Measurements from ENCODE around the gene ZNF439. TPM values are rescaled to one million over a fixed set of nuclear protein-coding genes. Genes with fewer than 3 reads are reported as not detected.

ZNF439 gene
- total and polyA plus RNA-seq, 10 of the 15 experiments (the other 5 are each of a cell fraction or from before 2014, with no cell fraction given) = 0.43 to 2.5 (median 1.2) TPM

Other genes starting within 250 kb of the ZNF439 start
Only the 7 nearest of the 10 such genes appear.
- gene ZNF823, start 109.8 kb upstream of the ZNF439 start, total RNA-seq (2014; rRNA removed) = 3.8 and 4.5 TPM in 2 replicates
- 4.9 and 5.4 TPM in 2 replicates for gene ZNF823, start 109.8 kb upstream of the ZNF439 start, total RNA-seq (2014; rRNA removed; fragmentation: Illumina TruSeq; extraction: Trizol)
- gene ZNF823, start 109.8 kb upstream of the ZNF439 start, total RNA-seq (2021) = 3.4 and 3.7 TPM in 2 replicates
- gene ZNF823, start 109.8 kb upstream of the ZNF439 start, polyA plus RNA-seq (2011; rRNA removed) = 8.0 and 11.9 TPM in 2 replicates
- gene ZNF823, start 109.8 kb upstream of the ZNF439 start, polyA plus RNA-seq (2014; fragmentation: Illumina TruSeq; extraction: Trizol) = 4.9 and 5.4 TPM in 2 replicates
- 1 to 10 TPM; 3.3 TPM for gene ZNF823, start 109.8 kb upstream of the ZNF439 start, polyA plus RNA-seq (2014; fragmentation: Nextera tagmentation; extraction: Ambion mirVana)
- 2.5 and 3.7 TPM in 2 replicates for gene ZNF823, start 109.8 kb upstream of the ZNF439 start, polyA plus RNA-seq (2014; rRNA removed)
- gene ZNF823, start 109.8 kb upstream of the ZNF439 start, polyA plus RNA-seq (2016; fragmentation: Nextera tagmentation; extraction: Ambion mirVana) = 1 to 10 TPM; 4.5 to 5.0 TPM
- gene ZNF441, start 81.7 kb upstream of the ZNF439 start, total RNA-seq (2014; rRNA removed) = 4.1 and 4.5 TPM in 2 replicates
- 6.1 and 7.7 TPM in 2 replicates for gene ZNF441, start 81.7 kb upstream of the ZNF439 start, total RNA-seq (2014; rRNA removed; fragmentation: Illumina TruSeq; extraction: Trizol)
- 3.0 and 4.1 TPM in 2 replicates for gene ZNF441, start 81.7 kb upstream of the ZNF439 start, total RNA-seq (2021)
- 9.4 and 15.1 TPM in 2 replicates for gene ZNF441, start 81.7 kb upstream of the ZNF439 start, polyA plus RNA-seq (2011; rRNA removed)
- 4.2 and 5.0 TPM in 2 replicates for gene ZNF441, start 81.7 kb upstream of the ZNF439 start, polyA plus RNA-seq (2014; fragmentation: Illumina TruSeq; extraction: Trizol)
- 1 to 10 TPM; 1.0 to 1.3 TPM for gene ZNF441, start 81.7 kb upstream of the ZNF439 start, polyA plus RNA-seq (2014; fragmentation: Nextera tagmentation; extraction: Ambion mirVana)
- gene ZNF441, start 81.7 kb upstream of the ZNF439 start, polyA plus RNA-seq (2014; rRNA removed) = 2.6 and 4.0 TPM in 2 replicates
- gene ZNF441, start 81.7 kb upstream of the ZNF439 start, polyA plus RNA-seq (2016; fragmentation: Nextera tagmentation; extraction: Ambion mirVana) = 1 to 10 TPM; 4.5 to 5.5 TPM
- gene ZNF491, start 50.2 kb upstream of the ZNF439 start, total RNA-seq (2014; rRNA removed) = 0.56 and 1.0 TPM in 2 replicates
- 0.58 and 0.69 TPM in 2 replicates for gene ZNF491, start 50.2 kb upstream of the ZNF439 start, total RNA-seq (2014; rRNA removed; fragmentation: Illumina TruSeq; extraction: Trizol)
- gene ZNF491, start 50.2 kb upstream of the ZNF439 start, total RNA-seq (2021) = 0.26 and 0.51 TPM in 2 replicates
- gene ZNF491, start 50.2 kb upstream of the ZNF439 start, polyA plus RNA-seq (2011; rRNA removed) = 0.19 and 0.22 TPM in 2 replicates
- 0.72 and 1.2 TPM in 2 replicates for gene ZNF491, start 50.2 kb upstream of the ZNF439 start, polyA plus RNA-seq (2014; fragmentation: Illumina TruSeq; extraction: Trizol)
- gene ZNF491, start 50.2 kb upstream of the ZNF439 start, polyA plus RNA-seq (2014; fragmentation: Nextera tagmentation; extraction: Ambion mirVana) = under 1 TPM; 0.18 to 0.49 TPM
- gene ZNF491, start 50.2 kb upstream of the ZNF439 start, polyA plus RNA-seq (2014; rRNA removed) = 0.28 and 1.4 TPM in 2 replicates
- gene ZNF491, start 50.2 kb upstream of the ZNF439 start, polyA plus RNA-seq (2016; fragmentation: Nextera tagmentation; extraction: Ambion mirVana) = under 1 TPM; 0.21 to 0.23 TPM
- gene ZNF440, start 34.5 kb upstream of the ZNF439 start, total RNA-seq (2014; rRNA removed) = 4.9 and 6.3 TPM in 2 replicates
- gene ZNF440, start 34.5 kb upstream of the ZNF439 start, total RNA-seq (2014; rRNA removed; fragmentation: Illumina TruSeq; extraction: Trizol) = 8.2 and 8.9 TPM in 2 replicates
- 3.6 and 7.0 TPM in 2 replicates for gene ZNF440, start 34.5 kb upstream of the ZNF439 start, total RNA-seq (2021)
- 3.6 and 5.4 TPM in 2 replicates for gene ZNF440, start 34.5 kb upstream of the ZNF439 start, polyA plus RNA-seq (2011; rRNA removed)
- gene ZNF440, start 34.5 kb upstream of the ZNF439 start, polyA plus RNA-seq (2014; fragmentation: Illumina TruSeq; extraction: Trizol) = 4.0 and 5.3 TPM in 2 replicates
- gene ZNF440, start 34.5 kb upstream of the ZNF439 start, polyA plus RNA-seq (2014; fragmentation: Nextera tagmentation; extraction: Ambion mirVana) = 1 to 10 TPM; 1.3 to 2.1 TPM
- 4.8 and 5.6 TPM in 2 replicates for gene ZNF440, start 34.5 kb upstream of the ZNF439 start, polyA plus RNA-seq (2014; rRNA removed)
- gene ZNF440, start 34.5 kb upstream of the ZNF439 start, polyA plus RNA-seq (2016; fragmentation: Nextera tagmentation; extraction: Ambion mirVana) = 1 to 10 TPM; 1.8 to 2.8 TPM
- gene ZNF69, start 39.1 kb downstream of the ZNF439 start, total RNA-seq (2014; rRNA removed) = 0.51 and 0.65 TPM in 2 replicates
- 0.63 and 0.78 TPM in 2 replicates for gene ZNF69, start 39.1 kb downstream of the ZNF439 start, total RNA-seq (2014; rRNA removed; fragmentation: Illumina TruSeq; extraction: Trizol)
- gene ZNF69, start 39.1 kb downstream of the ZNF439 start, total RNA-seq (2021) = 0.37 and 0.38 TPM in 2 replicates
- 0.12 and 0.15 TPM in 2 replicates for gene ZNF69, start 39.1 kb downstream of the ZNF439 start, polyA plus RNA-seq (2011; rRNA removed)
- gene ZNF69, start 39.1 kb downstream of the ZNF439 start, polyA plus RNA-seq (2014; fragmentation: Illumina TruSeq; extraction: Trizol) = 0.28 and 0.44 TPM in 2 replicates
- under 1 TPM; 0.33 to 0.48 TPM for gene ZNF69, start 39.1 kb downstream of the ZNF439 start, polyA plus RNA-seq (2014; fragmentation: Nextera tagmentation; extraction: Ambion mirVana)
- gene ZNF69, start 39.1 kb downstream of the ZNF439 start, polyA plus RNA-seq (2014; rRNA removed) = 0.25 and 0.58 TPM in 2 replicates
- gene ZNF69, start 39.1 kb downstream of the ZNF439 start, polyA plus RNA-seq (2016; fragmentation: Nextera tagmentation; extraction: Ambion mirVana) = under 1 TPM; 0.50 to 0.63 TPM
- gene ZNF700, start 76.4 kb downstream of the ZNF439 start, total RNA-seq (2014; rRNA removed) = 10.5 and 12.4 TPM in 2 replicates
- gene ZNF700, start 76.4 kb downstream of the ZNF439 start, total RNA-seq (2014; rRNA removed; fragmentation: Illumina TruSeq; extraction: Trizol) = 15.1 and 16.2 TPM in 2 replicates
- 11.2 and 11.8 TPM in 2 replicates for gene ZNF700, start 76.4 kb downstream of the ZNF439 start, total RNA-seq (2021)
- 16.0 and 24.7 TPM in 2 replicates for gene ZNF700, start 76.4 kb downstream of the ZNF439 start, polyA plus RNA-seq (2011; rRNA removed)
- gene ZNF700, start 76.4 kb downstream of the ZNF439 start, polyA plus RNA-seq (2014; fragmentation: Illumina TruSeq; extraction: Trizol) = 13.6 and 16.3 TPM in 2 replicates
- gene ZNF700, start 76.4 kb downstream of the ZNF439 start, polyA plus RNA-seq (2014; fragmentation: Nextera tagmentation; extraction: Ambion mirVana) = 1 to 10 TPM; 6.7 to 8.3 TPM
- 11.1 and 11.8 TPM in 2 replicates for gene ZNF700, start 76.4 kb downstream of the ZNF439 start, polyA plus RNA-seq (2014; rRNA removed)
- 1 to 10 TPM; 8.1 to 8.4 TPM for gene ZNF700, start 76.4 kb downstream of the ZNF439 start, polyA plus RNA-seq (2016; fragmentation: Nextera tagmentation; extraction: Ambion mirVana)
- gene ZNF763, start 116.3 kb downstream of the ZNF439 start, total RNA-seq (2014; rRNA removed) = 0.62 and 0.98 TPM in 2 replicates
- gene ZNF763, start 116.3 kb downstream of the ZNF439 start, total RNA-seq (2014; rRNA removed; fragmentation: Illumina TruSeq; extraction: Trizol) = 1.5 and 1.8 TPM in 2 replicates
- gene ZNF763, start 116.3 kb downstream of the ZNF439 start, total RNA-seq (2021) = 0.66 and 1.0 TPM in 2 replicates
- 1.8 and 2.1 TPM in 2 replicates for gene ZNF763, start 116.3 kb downstream of the ZNF439 start, polyA plus RNA-seq (2011; rRNA removed)
- 1.3 and 1.6 TPM in 2 replicates for gene ZNF763, start 116.3 kb downstream of the ZNF439 start, polyA plus RNA-seq (2014; fragmentation: Illumina TruSeq; extraction: Trizol)
- under 1 TPM; 0.86 to 0.89 TPM for gene ZNF763, start 116.3 kb downstream of the ZNF439 start, polyA plus RNA-seq (2014; fragmentation: Nextera tagmentation; extraction: Ambion mirVana)
- 0.88 and 1.6 TPM in 2 replicates for gene ZNF763, start 116.3 kb downstream of the ZNF439 start, polyA plus RNA-seq (2014; rRNA removed)
- 1 to 10 TPM in 1 of 2 experiments, under 1 TPM in 1; 0.63 to 1.3 TPM for gene ZNF763, start 116.3 kb downstream of the ZNF439 start, polyA plus RNA-seq (2016; fragmentation: Nextera tagmentation; extraction: Ambion mirVana)

All from GM12878 (cell line).